ENCODE data around the gene HEPN1.

HEPN1 gene

GRCh38 chr11:124899383-124900145 is 19.5 kb upstream of the HEPN1 start:
- H3K9me3 ChIP-seq (ENCODE audit: control insufficient read depth, insufficient read depth, low read length): no peaks in the 10 kb centered on the region; the same call in 1 of the 2 replicates
- DNase-seq (ENCODE audit: low read depth, low spot score): no peak
- H3K4me3 ChIP-seq (ENCODE audit: low read length): no peak overlapping the region
- WGBS (ENCODE audit: insufficient coverage, insufficient read length): no CpG with 5 or more reads among the region's 6 CpGs
- no peaks in the 10 kb centered on the region for H3K36me3 ChIP-seq (ENCODE audit: control insufficient read depth, insufficient read depth, low read length)
- no peaks in the 10 kb centered on the region for H3K4me1 ChIP-seq (ENCODE audit: control insufficient read depth, insufficient read depth, low read length)
- no peak overlapping the region for H3K27ac ChIP-seq (ENCODE audit: low read length)
- no peaks in the 10 kb centered on the region for H3K27me3 ChIP-seq (ENCODE audit: control insufficient read depth, insufficient read depth, low read length)

DNA sequence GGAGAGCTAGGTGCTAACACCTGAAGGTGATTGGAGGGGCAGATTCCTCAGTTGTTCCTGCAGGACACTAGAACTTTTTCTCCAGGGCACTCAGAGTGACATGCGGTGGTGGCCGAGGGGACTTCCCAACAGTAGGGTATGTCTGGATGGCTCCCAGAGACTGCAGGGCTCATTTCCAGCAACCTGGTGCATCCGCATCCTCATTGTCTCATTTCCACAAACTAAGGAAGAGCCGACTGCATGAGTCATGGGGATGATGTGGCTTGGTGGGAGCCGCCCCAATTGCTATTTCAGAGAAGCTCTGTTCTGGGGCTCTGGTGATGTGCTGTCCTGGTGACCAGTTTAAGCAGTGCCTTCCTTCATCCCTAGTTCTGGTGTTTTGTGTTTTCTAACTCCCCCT is 18.6 kb upstream of the HEPN1 start:
- no peak for DNase-seq (ENCODE audit: low read depth, low spot score)
- Histone ChIP-seq H3K27ac (ENCODE audit: low read length) (no peak overlapping the region), H3K9me3 (ENCODE audit: control insufficient read depth, insufficient read depth, low read length) (no peaks in the 10 kb centered on the region; the same call in 1 of the 2 replicates), H3K4me3 (ENCODE audit: low read length) (no peak overlapping the region), H3K4me1 (ENCODE audit: control insufficient read depth, insufficient read depth, low read length) (no peaks in the 10 kb centered on the region), H3K36me3 (ENCODE audit: control insufficient read depth, insufficient read depth, low read length) (no peaks in the 10 kb centered on the region), H3K27me3 (ENCODE audit: control insufficient read depth, insufficient read depth, low read length) (no peaks in the 10 kb centered on the region)
- no CpG with 5 or more reads among the region's 5 CpGs for WGBS (ENCODE audit: insufficient coverage, insufficient read length)

- Histone ChIP-seq H3K4me1 (ENCODE audit: control insufficient read depth, insufficient read depth, low read length) (no peaks in the 10 kb centered on the region), H3K9me3 (ENCODE audit: control insufficient read depth, insufficient read depth, low read length) (no peaks in the 10 kb centered on the region; the same call in 1 of the 2 replicates), H3K36me3 (ENCODE audit: control insufficient read depth, insufficient read depth, low read length) (no peaks in the 10 kb centered on the region), H3K27me3 (ENCODE audit: control insufficient read depth, insufficient read depth, low read length) (no peaks in the 10 kb centered on the region), H3K27ac (ENCODE audit: low read length) (no peak overlapping the region), H3K4me3 (ENCODE audit: low read length) (no peak overlapping the region)
- WGBS (ENCODE audit: insufficient coverage, insufficient read length): no CpG with 5 or more reads among the region's 1 CpG
- no peak for DNase-seq (ENCODE audit: low read depth, low spot score)
These were observed 16.4 kb upstream of the HEPN1 start for GRCh38 chr11:124902616-124903015.

DNA sequence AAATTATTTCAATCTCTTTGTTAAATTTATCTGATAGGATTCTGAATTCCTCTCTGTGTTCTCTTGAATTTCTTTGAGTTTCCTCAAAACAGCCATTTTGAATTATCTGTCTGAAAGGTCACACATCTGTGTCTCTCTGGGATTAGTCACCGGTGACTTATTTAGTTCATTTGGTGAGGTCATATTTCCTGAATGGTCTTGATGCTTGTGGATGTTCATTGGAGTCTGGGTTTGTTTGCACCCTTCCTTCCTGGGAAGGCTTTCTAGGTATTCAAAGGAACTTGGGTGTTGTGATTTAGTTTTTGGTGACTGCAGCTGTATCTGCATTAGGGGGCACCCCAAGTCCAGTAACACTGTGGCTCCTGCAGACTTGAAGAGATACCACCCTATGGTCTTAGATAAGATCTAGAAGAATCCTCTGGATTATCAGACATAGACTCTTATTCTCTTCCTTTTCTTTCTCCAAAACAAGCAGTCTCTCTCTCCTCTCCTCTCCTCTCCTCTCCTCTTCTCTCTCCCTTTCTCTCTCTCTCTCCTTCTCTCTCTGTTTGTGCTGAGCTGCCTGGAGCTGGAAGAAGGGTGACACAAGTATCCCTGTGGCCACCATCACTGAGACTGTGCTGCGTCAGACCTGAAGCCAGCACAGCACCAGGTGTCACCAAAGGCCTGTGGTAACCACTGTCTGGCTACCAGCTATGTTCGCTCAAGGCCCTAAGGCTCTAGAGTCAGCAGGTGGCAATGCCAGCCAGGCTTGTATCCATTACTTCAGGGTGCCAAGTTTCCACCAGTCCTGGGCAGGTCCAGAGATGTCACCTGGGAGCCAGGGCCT is 3.3 kb upstream of the HEPN1 start:
- no peaks in the 10 kb centered on the region for H3K4me1 ChIP-seq (ENCODE audit: control insufficient read depth, insufficient read depth, low read length)
- no peak overlapping the region for H3K4me3 ChIP-seq (ENCODE audit: low read length)
- no peaks in the 10 kb centered on the region; the same call in 1 of the 2 replicates for H3K27me3 ChIP-seq (ENCODE audit: control insufficient read depth, insufficient read depth, low read length)
- no peak for DNase-seq (ENCODE audit: low read depth, low spot score)
- WGBS (ENCODE audit: insufficient coverage, insufficient read length): no CpG with 5 or more reads among the region's 3 CpGs
- H3K27ac ChIP-seq (ENCODE audit: low read length): no peak overlapping the region
- H3K36me3 ChIP-seq (ENCODE audit: control insufficient read depth, insufficient read depth, low read length): no peaks in the 10 kb centered on the region
- no peaks in the 10 kb centered on the region for H3K9me3 ChIP-seq (ENCODE audit: control insufficient read depth, insufficient read depth, low read length)

DNA sequence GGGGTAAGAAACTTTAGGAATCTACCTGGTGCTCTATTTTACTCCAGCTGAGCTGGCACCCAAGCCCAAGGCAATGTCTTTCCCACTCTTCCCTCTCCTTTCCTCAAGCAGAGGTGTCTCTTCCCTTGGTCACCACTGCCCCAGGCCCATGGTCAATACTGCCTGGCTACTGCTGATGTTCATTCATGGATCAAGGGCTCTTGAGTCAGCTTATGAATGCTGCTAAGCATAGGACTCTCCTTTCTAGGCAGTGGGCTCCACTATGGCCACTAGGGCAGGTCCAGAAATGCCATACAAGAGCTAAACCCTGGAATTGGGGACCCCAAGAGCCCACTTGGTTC is 2.7 kb upstream of the HEPN1 start:
- Histone ChIP-seq H3K27me3 (ENCODE audit: control insufficient read depth, insufficient read depth, low read length) (peaks cover 1% of the 10 kb centered on the region; the same call in 1 of the 2 replicates), H3K27ac (ENCODE audit: low read length) (no peak overlapping the region)

GRCh38 chr11:124917115-124917637 is 1.9 kb upstream of the HEPN1 start:
- no peaks in the 10 kb centered on the region for H3K9me3 ChIP-seq (ENCODE audit: control insufficient read depth, insufficient read depth, low read length)
- no peak overlapping the region for H3K4me3 ChIP-seq (ENCODE audit: low read length)
- no peak overlapping the region for H3K27ac ChIP-seq (ENCODE audit: low read length)
- WGBS (ENCODE audit: insufficient coverage, insufficient read length): no CpG with 5 or more reads among the region's 6 CpGs
- DNase-seq (ENCODE audit: low read depth, low spot score): no peak
- H3K27me3 ChIP-seq (ENCODE audit: control insufficient read depth, insufficient read depth, low read length): peaks cover 10% of the 10 kb centered on the region; the same call in 1 of the 2 replicates
- no peaks in the 10 kb centered on the region for H3K36me3 ChIP-seq (ENCODE audit: control insufficient read depth, insufficient read depth, low read length)
- no peaks in the 10 kb centered on the region for H3K4me1 ChIP-seq (ENCODE audit: control insufficient read depth, insufficient read depth, low read length)

More for the DNA sequence above, 2.7 kb upstream of the HEPN1 start:
- no peaks in the 10 kb centered on the region for H3K4me1 ChIP-seq (ENCODE audit: control insufficient read depth, insufficient read depth, low read length)
- no peak overlapping the region for H3K4me3 ChIP-seq (ENCODE audit: low read length)
- no peaks in the 10 kb centered on the region for H3K9me3 ChIP-seq (ENCODE audit: control insufficient read depth, insufficient read depth, low read length)
- no peak for DNase-seq (ENCODE audit: low read depth, low spot score)
- H3K36me3 ChIP-seq (ENCODE audit: control insufficient read depth, insufficient read depth, low read length): no peaks in the 10 kb centered on the region

DNA sequence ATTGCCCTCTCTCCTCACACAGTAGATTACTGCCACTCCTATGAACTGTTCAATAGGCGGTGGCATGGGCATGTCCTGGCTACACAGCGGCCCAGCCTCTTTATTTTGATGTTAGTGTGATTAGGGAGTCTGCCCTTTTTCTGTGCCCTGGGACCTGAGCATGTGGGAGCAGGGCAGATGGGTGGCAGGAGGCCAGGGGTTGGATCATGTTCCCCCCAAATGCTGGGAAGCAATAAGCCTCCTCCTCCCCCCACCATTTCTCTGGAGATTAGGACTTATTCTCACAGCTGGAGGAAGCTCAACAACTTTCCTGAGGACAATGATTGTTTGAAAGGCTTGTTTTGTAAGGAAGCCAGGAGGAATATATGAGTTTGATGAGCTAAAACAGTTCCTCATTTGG is 848 bp downstream of the HEPN1 start:
- WGBS (ENCODE audit: insufficient coverage, insufficient read length): no CpG with 5 or more reads among the region's 2 CpGs

GRCh38 chr11:124920356-124920755 is 1.3 kb downstream of the HEPN1 start:
- Histone ChIP-seq H3K4me3 (ENCODE audit: low read length) (no peak overlapping the region), H3K36me3 (ENCODE audit: control insufficient read depth, insufficient read depth, low read length) (no peaks in the 10 kb centered on the region), H3K27me3 (ENCODE audit: control insufficient read depth, insufficient read depth, low read length) (peaks cover 10% of the 10 kb centered on the region; the same call in 1 of the 2 replicates), H3K27ac (ENCODE audit: low read length) (no peak overlapping the region), H3K9me3 (ENCODE audit: control insufficient read depth, insufficient read depth, low read length) (no peaks in the 10 kb centered on the region), H3K4me1 (ENCODE audit: control insufficient read depth, insufficient read depth, low read length) (no peaks in the 10 kb centered on the region)
- WGBS (ENCODE audit: insufficient coverage, insufficient read length): no CpG with 5 or more reads among the region's 5 CpGs
- DNase-seq (ENCODE audit: low read depth, low spot score): no peak

More for the DNA sequence above, 848 bp downstream of the HEPN1 start:
- Histone ChIP-seq H3K4me3 (ENCODE audit: low read length) (no peak overlapping the region), H3K36me3 (ENCODE audit: control insufficient read depth, insufficient read depth, low read length) (no peaks in the 10 kb centered on the region), H3K9me3 (ENCODE audit: control insufficient read depth, insufficient read depth, low read length) (no peaks in the 10 kb centered on the region), H3K4me1 (ENCODE audit: control insufficient read depth, insufficient read depth, low read length) (no peaks in the 10 kb centered on the region), H3K27me3 (ENCODE audit: control insufficient read depth, insufficient read depth, low read length) (peaks cover 10% of the 10 kb centered on the region; the same call in 1 of the 2 replicates), H3K27ac (ENCODE audit: low read length) (no peak overlapping the region)
- DNase-seq (ENCODE audit: low read depth, low spot score): no peak

- Histone ChIP-seq H3K4me1 (ENCODE audit: control insufficient read depth, insufficient read depth, low read length) (no peaks in the 10 kb centered on the region), H3K27ac (ENCODE audit: low read length) (no peak overlapping the region), H3K9me3 (ENCODE audit: control insufficient read depth, insufficient read depth, low read length) (no peaks in the 10 kb centered on the region), H3K4me3 (ENCODE audit: low read length) (peak overlapping the region; percentile 35; the same call in 1 of the 2 replicates), H3K27me3 (ENCODE audit: control insufficient read depth, insufficient read depth, low read length) (peaks cover 10% of the 10 kb centered on the region; the same call in 1 of the 2 replicates), H3K36me3 (ENCODE audit: control insufficient read depth, insufficient read depth, low read length) (no peaks in the 10 kb centered on the region)
- DNase-seq (ENCODE audit: low read depth, low spot score): peak; percentile 47
- no CpG with 5 or more reads among the region's 82 CpGs for WGBS (ENCODE audit: insufficient coverage, insufficient read length)
These were observed 2.0 kb downstream of the HEPN1 start for GRCh38 chr11:124920870-124921609.

DNA sequence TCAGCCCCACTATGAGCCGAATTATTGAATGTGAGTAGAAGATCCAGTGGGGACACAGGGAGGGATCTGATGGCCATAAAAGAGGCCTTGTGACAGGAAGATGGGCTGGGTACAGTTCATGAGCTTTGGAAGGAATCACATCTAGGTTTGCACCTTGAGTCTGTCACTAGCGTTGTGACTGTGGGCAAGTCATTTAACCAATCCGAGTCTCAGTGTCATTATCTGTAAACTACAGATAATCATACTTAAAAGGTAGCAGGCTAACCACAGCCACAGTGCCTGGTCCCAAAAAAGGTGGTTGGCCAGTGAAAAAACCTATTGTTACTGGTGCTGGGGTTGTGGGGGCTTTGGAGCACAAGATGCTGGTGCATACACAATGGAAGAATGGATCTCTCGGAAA is 3.8 kb downstream of the HEPN1 start:
- no CpG with 5 or more reads among the region's 4 CpGs for WGBS (ENCODE audit: insufficient coverage, insufficient read length)
- H3K4me1 ChIP-seq (ENCODE audit: control insufficient read depth, insufficient read depth, low read length): no peaks in the 10 kb centered on the region
- H3K4me3 ChIP-seq (ENCODE audit: low read length): no peak overlapping the region
- DNase-seq (ENCODE audit: low read depth, low spot score): no peak
- peaks cover 10% of the 10 kb centered on the region; the same call in 1 of the 2 replicates for H3K27me3 ChIP-seq (ENCODE audit: control insufficient read depth, insufficient read depth, low read length)
- no peak overlapping the region for H3K27ac ChIP-seq (ENCODE audit: low read length)
- H3K9me3 ChIP-seq (ENCODE audit: control insufficient read depth, insufficient read depth, low read length): no peaks in the 10 kb centered on the region
- no peaks in the 10 kb centered on the region for H3K36me3 ChIP-seq (ENCODE audit: control insufficient read depth, insufficient read depth, low read length)

Measured in iPS DF 6.9 (cell line).